UCSD-AML1 (cell line): ENCODE data around the gene PDE11A.
A peak's percentile ranks its signal among the peaks of the same experiment; 100 is the strongest.

ENCODE experiments used
- DNase-seq: peaks from one replicate; lab custom pipeline; 2025; ENCODE audit not compliant: unreplicated experiment; lab: John Stamatoyannopoulos, UW

The PDE11A gene

DNA sequence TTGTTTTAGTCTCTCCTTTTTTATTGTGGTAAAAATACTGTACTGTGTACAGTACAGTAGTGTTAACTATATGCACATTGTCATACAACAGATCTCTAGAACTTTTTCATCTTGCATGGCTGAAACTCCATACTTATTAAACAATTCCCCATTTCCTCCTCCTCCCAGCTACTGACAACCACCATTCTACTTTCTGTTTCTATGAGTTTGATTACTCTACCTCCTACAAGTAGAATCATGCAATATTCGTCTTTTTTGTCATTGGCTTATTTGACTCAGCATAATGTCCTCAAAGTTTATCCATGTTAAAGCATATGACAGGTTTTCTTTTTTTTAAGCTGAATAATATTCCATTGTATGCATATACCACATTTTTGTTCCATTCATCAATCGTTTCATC, 341.8 kb downstream of the PDE11A start:
- no peak for DNase-seq

DNA sequence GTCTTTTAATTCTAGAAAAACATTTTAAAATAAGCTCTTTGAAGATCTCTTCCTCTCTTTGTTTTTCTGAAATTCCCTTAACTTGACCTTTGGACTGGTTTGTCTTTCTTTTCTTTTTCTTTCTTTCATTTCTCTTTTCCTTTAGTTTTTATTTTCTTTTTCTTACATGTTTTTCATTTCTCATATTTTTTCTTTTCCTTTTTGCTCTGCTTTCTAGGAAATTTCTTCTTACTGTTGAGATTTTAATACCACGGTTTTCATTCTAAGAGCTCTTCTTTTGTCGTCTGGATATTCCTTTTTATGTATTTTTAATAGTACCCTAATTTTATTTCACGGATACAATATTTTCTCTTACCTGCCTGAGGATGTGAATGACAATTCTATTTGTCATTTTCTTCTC, 342.2 kb downstream of the PDE11A start:
- DNase-seq = no peak

DNA sequence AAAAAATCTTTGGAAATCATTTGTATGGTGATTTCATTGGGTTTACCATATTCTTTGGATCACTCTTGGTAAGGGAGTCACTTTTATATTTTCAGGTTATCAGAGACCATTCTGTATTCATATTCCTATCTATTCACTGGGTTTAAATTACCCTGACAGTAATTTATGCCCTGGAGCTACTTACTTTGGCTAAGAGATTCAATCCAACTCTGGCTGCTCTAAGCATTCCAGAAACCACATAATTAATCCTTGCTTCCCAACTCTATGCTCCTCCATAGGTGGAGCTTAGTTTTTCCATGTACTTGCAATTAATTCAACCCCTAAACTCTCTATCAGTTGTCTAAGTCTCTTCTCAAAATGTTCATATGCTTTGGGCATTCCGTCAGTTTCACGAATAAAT, 343.7 kb downstream of the PDE11A start:
- no peak for DNase-seq

DNA sequence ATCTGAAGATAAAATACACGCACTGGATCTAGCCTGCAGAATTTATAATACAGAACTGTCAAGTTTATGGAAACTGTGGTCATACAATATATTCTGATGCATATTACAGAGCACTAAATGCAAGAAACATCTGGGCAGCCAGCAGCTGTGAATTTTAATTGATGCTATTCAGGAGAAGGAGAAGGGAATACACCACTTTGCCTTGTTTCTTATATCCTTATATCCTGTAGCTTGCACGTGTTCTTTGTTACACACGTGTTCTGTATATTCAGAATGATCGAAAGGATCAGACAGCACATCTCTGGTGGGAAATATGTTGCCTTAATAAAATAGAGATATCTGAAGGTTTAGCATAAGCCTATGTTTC, 344.2 kb downstream of the PDE11A start:
- DNase-seq = no peak

DNA sequence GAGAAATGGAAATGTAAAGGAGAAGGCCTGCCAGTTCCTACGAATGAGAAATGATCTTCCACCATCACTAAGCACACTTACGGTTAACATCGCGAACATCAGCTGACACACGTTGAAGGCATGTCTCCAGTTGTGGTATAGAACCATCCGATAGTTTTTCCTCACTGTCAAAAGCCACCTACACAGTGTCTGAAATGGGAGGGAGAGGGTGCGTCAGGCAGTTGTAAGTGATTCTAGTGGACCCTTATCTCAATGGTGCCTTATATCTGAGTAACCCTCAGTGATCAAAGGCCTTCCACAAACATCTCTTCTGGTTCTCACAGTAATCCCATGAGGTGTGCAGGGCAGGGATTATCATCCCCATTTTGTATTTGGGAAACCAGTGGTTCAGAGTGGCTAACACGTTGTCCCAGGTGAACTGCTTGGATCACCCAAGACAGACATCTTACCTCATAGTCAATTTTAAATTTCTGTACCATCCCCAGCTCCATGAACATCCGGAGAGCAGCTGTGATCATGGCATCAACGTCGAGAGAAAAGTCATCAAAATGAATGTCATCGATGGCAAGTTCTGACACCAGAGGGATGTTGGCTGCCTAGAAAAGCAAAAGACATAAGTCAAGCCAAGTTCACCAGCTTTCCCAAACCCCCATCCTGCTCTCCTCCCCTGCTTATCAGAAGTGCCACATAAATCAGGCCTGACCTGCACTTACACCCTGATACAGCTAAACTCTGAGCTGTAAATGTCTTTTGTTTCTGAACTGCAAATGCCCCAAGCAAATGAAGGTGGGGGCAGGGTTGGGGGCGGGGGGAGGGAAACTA, 344.8 kb downstream of the PDE11A start:
- no peak for DNase-seq

GRCh38 chr2:177726931-177727348, 345.6 kb downstream of the PDE11A start:
- no peak for DNase-seq

DNA sequence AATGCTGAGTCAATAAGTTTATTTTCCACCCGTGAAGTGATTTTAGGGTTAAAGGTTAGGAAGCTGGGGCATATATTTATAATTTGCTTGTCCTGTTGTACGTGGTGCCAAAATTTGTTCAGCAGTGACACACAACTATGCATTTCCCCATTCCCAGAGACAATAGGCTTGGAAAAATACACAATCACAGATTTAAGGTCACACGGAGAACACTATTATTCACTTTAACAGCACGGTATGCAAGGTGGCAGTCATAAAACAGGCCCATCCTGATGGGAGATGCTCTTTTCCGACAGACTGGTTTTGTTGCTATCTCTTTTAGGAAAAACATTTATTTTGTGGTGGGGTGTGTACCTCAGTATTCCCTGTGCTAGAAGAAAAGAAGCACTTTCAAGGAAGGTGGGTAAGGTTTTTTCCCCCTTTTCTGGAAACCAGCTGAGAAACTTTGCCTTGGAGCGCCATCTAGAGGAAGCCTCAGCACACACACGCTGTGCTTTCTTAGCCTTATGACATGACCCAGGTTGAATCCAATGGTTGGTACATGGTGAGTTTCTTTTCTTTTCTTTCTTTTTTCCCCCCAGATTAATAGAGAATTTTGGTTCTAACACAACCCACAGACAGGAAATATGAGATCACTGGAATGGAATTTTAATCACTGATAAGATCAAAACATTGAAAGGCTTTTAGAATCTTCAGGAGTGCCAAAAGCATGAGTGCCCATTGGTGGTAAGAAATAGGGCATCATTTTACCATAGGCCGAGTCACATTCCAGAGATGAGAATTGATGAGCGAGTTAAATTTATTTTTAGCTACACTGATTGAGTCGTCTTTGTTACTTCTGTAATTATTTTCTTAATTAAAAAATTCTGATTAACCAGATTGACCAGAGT, 347.9 kb downstream of the PDE11A start:
- DNase-seq = peak; percentile 19

GRCh38 chr2:177723235-177723634, 349.3 kb downstream of the PDE11A start:
- no peak for DNase-seq

DNA sequence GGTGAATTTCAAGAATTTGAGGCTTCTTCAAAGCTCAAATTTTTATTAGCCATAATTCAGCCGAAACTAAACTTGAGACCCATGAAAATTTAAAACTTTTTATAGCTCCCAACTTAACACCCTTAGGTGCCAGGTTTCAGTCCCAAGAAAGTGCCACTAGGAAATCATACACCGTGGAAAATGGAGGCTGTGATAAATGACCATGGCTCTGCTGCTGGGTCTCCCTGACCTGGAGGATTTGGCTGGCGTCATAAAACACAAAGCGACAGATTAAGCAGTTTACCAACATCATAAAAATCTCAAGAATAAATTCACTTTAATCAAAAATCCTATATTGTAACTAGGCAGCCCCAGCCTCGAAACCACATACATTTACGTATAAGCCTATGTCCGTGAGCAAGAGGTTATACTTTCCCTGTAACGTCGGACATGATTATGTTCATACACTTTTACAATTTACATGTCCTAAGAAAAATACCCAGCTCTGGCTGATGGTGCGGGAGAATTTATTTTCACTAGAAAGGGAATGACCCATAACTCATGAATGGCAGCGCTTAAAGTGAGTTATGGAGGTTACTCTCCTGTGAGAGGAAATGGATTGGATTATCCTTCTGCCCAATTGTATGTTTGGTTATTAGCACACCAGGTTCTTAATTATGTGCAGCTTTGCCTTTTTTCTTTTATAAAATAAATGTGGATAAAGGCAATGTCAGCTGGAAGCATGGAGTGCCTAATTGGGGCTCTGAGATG, 350.6 kb downstream of the PDE11A start:
- DNase-seq = no peak

- DNase-seq = no peak
Observed at GRCh38 chr2:177721087-177721486, 351.5 kb downstream of the PDE11A start.

DNA sequence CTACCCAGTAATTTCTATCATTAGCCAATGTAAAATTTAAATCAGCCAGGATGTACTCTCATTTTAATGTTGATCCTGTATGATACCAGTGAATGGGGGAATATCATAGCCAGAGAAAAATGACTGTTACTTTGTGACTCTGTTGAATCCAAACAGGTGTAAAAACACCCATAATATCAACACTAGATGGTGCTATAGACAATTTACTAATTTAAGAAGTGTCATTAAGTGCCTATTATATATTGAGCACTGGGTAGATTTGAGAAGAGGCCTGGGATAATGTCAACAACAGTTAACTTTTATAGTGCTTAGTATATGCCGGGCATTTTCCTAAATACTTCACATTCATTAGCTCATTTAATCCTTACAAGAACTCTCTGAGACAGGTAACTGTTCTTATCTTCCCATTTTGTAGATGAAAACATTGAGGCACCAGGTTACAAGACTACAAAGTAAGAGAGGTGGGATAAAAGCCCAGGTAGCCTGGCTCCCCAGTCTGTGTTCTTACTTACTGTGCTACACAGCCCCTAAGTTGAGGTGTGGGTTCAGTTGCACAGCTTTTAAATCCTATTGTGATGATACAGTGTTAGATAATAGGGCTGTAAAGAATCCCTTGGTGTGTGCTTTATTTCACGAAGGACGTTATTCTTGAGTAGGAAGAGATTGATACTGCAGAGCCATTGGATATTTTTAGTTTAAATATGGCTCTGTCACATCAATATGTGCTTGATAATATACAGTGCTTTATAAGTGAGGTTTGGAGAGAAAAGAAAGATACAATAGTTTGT, 354.6 kb downstream of the PDE11A start:
- no peak for DNase-seq

DNA sequence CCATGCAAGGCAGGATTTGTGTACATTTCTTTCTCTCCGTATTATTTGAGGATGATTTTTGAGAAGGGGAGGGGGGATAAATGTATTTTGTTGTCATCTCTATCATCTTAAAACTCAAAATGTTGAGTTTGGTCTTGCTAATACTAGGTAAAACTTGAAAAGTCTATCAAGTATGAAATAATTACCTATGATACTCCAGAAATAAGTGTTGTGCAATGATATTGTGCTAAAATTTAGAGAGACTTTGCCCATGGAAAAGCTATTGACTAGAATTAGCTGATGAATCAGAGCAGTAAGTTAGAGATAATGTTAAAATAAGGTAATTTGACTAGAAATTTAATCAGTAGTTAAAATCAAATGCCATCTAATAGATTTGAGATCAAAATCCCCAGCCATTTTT, 356.1 kb downstream of the PDE11A start:
- no peak for DNase-seq

GRCh38 chr2:177715771-177716170, 356.8 kb downstream of the PDE11A start:
- no peak for DNase-seq

DNA sequence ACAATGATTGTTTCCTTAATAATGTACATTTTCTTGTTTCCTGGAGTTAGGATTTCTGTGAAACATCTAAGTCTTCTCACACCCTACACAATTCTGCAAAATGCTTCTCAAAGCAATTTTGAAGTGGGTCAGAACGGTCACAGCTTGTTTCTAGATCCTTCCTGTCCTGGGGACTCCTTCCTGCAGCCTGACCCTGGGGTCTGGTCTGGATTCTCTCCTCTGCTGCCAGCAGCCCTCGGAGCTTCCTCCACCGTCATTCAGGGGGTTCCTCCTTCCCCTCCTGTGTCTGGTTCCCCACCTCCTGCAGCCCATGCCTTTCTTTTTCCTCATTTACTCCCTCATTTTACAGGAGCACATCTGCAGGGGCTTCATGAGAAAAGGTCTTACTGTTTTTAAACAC, 357.9 kb downstream of the PDE11A start:
- no peak for DNase-seq

DNA sequence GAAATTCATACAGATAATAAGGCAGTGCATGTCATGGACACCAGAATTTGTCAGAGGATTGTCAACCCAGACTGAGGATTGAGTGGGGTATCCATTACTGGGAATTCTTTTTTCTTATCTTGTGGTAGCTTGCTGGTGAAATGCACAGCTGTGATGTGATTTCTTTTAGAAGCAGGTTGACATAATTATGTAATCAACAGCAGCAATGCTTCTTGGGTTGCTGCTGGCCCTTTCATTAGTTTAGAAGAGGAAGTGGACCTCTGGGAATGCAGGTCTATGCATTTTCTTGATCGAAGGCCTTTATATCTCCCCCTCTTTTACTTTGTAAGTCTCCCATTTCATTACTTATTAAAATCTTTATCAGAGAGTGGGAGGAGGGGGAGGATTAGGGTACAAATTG, 360.1 kb downstream of the PDE11A start:
- DNase-seq = no peak

DNA sequence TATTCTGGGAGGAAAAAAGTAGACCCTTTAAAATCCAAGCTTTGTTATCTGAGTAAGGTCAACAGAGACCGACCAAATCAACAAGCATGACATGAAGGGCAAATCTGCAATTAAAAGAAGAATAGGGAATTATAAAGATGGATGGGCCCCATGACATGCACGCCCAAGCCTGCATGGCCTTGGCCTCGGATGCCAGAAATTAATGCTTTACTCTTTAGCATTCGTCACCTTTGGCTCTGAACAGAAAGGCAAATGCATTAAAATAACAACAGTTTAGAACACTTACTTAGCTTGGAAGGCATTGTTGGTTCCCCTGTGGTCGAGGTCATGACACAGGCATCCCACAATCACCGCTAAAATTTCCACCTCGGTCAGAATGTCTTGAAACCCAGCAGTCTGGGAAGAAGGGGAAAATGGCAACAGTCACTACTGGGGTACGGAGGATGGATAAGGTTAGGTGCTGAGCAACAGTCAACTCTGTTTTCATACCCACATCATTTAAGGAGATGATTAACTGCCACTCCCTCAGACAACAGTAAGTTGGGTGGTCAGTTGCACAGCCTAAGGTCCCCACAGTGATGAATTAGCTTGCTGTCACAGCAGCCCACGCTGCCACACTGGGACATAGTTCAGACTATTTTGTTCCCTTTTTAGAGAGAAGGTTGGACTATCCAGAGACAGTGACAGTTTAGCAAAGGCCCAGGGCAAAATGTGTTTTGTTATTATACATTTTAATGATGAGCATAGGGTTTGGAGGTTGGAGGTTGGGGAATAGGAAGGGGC, 360.9 kb downstream of the PDE11A start:
- DNase-seq = no peak

DNA sequence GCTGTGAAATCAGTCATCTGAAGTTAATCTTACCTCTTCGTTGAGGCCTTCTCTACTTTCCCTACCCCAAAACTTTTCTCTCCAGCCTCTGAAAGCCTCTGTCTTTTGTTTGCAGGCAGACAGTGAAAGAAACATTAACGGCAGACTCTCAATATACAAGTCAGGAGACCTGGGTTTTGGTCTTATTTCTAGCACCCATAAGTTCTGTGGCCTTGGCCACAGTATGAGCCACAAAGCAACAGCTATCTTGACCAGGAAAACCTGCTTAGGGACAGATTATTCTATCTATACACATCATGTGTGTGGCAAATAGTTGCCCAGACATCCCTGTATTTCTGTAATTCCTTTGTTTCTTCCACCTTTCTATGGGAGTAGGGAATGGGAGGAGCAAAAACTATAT, 361.7 kb downstream of the PDE11A start:
- no peak for DNase-seq

DNA sequence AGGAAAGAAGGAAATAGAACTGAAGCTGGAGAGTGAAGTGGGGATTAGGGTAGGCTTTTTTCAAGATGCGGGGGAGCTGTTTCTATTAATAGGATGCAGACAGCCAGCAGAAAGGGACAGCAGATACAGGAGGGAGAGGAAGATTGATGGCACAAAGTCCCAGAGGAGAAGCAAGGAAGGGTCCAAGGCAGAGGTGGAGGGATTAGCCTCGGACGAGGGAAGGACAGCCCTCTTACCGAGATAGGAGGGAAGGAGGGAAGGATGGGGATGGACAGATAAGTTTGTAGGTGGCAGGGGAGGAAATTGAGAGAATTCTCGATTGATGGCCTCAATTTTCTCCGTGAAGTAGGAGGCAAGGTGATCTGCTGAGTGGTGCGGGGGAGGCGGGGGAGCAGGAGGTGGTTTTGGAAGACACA, 362.6 kb downstream of the PDE11A start:
- no peak for DNase-seq

DNA sequence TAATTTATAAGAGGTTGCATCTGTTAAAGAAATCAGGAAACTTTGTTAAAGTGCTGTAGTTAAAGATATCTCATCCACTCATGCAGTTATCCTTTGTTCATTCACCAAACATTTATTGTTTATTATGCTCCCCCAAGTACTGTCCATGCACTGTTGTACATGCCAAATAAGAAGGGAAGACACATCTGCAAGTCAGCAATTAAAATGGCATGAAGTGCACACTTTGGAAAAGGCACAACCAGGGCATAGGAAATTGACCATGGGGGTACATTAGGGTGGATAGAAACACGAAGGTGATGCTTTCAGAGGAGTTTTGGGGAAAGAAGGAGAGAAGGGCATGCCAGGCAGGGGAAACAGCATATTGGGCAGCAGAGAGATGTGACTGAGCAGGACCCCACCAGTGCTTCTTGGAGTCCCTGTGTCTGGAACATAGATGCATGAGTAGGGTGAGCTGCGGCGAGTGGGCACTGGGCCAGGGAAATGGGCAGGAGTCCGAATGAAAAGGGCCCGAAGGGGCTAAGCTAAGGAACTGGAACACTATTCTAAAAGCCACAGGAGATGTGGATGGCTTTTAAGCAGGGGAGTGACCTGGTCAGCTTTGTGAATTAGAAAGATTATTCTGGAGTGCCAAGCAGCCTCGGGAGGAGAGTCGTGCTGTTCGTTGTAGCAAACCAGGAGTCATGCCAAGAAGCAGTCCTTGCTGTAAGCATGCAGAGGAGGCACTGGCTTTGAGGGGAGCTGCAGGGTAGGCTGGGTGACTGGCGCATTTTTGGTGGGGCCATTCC, 363.7 kb downstream of the PDE11A start:
- no peak for DNase-seq
